Ecto neural progenitor cell (in vitro differentiated cells): ENCODE measurements around the gene ECT2.
"Not testable (repeated sequence)": the region's sequence is repeated elsewhere in the genome, so short reads cannot be mapped to it uniquely, and the experiment has no call there.

Experiments
- DNase-seq: peaks from one replicate; pipeline ENCODE4 v3.0.0-alpha.2; 2018; ENCODE audit warnings: low spot score

ECT2 gene

DNA sequence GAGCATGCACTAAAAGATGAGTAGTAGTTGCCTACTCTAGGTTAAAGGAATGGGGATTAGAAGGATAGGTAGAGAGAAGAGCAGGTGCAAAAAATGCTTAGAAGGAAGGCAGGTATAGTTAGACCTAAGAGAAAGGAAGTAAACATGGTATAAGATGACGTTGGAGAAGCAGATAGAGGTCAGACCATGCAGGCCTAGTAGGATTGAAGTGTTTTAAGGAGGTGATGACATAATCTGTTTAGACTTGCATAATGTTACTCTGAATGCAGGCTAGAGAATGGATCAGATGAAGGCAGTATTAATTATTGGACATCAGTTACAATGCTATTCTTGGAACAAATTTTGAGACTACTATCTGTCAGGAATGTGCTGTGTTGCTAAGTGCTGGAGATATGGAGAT is 11.1 kb upstream of the ECT2 start:
- DNase-seq = no peak

GRCh38 chr3:172746475-172746874 is 4.1 kb upstream of the ECT2 start:
- no peak for DNase-seq

DNA sequence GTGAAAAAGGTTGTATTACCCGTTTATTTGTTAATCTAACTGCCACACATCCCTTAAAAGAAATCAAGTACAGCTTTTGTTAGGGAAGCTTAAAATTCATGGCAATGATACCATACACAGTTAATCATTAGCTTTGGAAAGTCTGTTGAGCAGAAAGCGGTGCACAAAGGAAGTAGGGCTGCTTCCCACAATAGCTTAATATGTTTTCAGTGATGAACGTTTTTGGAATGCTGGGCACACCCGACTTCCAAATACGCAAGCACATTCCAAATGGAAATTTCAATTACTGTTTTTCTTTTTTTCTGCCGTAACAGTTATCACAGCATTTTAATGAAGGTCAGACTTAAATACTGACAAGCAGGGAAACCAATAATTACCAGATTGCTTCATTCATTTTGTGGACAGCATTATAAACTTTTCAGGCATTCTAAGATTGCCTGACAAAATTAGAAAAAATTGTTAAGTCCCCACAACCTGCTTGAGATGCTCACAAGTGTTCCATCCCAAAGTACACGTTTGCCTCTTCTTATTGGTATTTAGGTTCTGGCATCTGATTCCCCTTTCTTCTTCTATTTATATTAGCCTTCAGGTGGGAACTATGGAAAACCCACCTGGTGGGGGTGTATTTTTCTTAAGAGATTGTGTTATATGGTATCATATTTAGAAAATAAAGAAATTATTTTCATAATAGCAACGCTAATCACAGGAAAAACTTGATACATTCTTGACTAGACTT is 1.1 kb upstream of the ECT2 start:
- no peak for DNase-seq

- DNase-seq = no peak
These were observed 508 bp upstream of the ECT2 start for GRCh38 chr3:172750069-172750367.

DNA sequence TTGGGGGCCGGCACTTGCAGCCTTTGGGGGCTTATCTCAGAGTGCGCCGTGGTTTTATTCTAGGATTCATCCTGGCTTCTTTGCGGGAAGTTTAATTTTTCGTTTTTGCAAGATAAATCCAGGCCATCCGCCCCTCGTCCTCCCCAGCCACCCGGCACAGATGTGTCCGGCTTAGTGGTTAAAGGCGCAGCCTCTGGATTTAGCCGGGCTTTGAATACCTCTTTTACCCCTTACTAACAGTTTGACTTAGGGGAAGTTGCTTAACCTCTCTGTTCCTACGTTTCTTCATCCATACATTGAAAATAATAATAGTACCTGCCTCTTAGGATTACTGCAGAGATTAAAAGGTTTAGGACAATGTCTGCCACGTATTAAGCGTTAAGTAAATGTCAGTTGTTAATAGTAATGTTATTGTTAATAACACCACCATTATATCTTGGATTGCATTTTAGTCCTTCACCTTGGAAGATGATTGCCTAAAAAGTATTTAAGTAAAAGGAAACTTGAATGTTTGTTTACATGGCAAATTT is 714 bp downstream of the ECT2 start:
- no peak for DNase-seq

DNA sequence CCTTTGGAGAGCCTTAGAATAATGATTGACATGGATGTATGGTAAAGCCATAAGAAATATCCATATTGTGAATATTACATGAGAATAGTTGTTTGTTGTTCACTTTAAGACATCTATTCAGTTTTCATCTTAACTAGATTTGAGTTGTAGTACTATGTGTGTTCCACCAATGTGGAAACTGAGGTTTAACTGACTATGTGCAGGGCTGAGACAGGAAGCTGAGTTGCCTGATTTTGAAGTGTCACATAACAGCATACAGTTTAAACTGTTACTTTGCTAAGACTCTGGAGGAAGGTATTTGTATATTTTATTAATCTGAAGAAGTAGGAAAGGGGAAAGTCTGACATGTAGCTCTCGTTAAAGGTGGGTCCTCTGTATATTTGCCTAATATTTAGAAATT is 2.1 kb downstream of the ECT2 start:
- DNase-seq = no peak

DNA sequence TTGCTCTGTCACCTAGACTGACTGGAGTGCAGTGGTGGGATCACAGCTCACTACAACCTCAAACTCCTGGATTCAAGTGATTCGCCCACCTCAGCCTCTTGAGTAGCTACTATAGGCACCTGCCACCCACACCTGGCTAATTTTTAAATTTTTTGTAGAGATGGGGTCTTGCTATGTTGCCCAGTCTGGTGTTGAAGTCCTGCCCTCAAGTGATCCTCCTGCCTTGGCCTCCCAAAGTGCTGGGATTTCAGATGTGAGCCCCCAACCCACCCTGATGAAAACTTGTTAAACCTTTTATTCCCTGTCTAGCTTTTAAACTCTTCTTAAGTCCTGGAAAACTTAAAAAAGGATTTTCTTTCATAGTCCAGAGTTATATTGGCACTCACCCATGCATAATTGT is 2.6 kb downstream of the ECT2 start:
- DNase-seq = no peak

- not testable (repeated sequence) for DNase-seq
These were observed 9.9 kb downstream of the ECT2 start for GRCh38 chr3:172760416-172760815.

DNA sequence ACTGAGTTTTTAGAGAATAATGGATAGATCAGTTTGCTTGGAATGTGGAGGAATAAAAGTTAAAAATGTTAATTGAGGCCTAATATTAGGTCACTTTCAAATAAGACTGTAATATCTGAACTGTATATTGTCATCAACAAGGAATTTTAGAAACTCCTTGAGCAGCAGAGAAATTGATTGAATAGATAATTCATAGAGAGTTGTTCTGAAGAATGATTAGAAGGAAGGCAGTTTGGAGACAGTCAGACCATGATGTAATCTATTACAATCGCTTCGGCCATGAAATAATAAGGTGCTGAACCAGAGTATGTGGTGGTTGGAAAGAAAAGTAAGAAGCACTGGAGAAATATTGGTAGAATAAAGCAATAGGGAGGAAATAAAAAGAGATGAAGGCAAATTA is 15.7 kb downstream of the ECT2 start:
- DNase-seq = no peak

GRCh38 chr3:172766718-172767405 is 16.3 kb downstream of the ECT2 start:
- no peak for DNase-seq

DNA sequence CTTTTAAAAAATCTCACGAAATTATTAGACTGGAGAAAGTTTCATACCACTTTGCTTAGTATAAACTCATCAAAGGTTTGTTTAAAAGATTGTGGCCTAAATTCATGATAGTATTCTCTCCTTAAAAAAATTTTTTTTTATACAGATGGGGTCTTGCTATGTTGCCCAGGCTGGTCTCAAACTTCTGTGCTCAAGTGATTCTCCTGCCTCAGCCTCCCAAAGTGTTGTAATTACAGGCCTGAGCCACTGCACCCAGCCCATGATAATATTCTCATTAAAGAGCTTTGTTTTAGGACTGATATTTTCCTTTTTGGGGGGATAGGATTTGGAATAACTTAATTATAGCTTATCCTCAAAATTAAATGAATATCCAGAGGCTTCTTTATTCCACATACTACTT is 19.9 kb downstream of the ECT2 start:
- no peak for DNase-seq

DNA sequence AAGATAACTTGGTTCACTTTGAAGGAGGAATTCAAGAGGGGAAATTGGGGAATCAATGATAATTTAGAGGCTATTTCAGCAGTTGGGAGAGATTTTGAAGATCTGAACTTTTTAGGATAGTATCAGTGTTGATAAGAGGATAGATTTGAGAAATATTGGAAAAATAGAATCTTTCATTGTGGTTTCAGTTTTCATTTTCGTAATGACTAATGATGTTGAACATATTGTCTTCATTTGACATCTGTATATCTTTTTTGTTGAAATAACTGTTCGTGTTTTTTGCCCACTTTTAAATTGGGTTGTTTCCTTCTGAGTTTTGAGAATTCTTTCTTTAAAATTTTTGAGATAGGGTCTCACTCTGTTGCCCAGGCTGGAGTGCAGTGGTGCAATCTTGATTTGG is 21.1 kb downstream of the ECT2 start:
- DNase-seq = no peak

DNA sequence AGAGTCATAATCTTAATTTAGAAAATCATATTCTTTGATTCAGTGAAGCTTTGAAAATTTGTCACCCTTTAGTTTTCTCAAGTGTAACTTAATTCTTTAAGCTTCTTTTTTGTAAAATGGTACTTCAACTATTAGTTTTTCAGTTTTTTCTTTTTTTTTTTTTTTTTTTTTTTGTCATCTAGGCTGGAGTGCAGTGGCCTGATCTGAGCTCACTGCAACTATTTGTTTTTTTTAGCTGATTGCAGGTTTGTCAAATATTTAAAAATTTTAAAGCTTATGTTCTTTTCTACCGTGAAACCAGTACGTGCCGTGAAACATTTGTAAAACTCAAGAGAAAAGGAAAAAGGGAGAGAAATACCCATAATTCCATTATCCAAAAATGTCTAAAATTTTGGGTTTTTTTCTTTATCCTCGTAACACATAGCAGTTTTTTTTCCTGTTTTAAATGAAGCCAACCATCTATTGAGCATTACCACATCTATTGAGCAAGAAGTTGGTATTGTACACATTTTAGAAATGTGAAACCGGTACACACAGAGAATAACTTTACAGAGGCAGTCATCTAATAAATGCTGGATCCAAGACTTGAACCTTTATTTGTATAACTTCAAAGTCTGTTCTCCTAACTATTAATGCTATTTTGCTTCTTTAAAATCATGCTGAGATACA is 25.7 kb downstream of the ECT2 start:
- DNase-seq = no peak

DNA sequence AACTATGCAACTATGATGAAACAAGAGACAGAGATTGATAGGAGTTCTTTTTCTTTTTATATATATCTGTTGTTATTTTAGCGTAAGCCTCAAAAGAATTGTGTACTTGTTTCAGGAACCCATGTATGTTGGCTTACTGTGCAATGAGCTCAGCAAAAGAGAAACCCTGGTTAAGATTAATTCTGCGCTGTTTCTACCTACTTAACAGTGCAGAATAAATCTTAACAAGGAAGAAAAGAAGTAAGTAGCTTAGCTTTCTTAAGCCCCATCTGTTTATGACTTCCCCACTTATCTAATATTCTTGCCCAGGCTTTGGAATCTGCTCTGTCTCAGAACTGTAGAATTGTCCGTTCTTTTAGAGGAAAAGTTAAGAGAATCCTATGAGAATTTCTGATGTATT is 27.4 kb downstream of the ECT2 start:
- DNase-seq = no peak

DNA sequence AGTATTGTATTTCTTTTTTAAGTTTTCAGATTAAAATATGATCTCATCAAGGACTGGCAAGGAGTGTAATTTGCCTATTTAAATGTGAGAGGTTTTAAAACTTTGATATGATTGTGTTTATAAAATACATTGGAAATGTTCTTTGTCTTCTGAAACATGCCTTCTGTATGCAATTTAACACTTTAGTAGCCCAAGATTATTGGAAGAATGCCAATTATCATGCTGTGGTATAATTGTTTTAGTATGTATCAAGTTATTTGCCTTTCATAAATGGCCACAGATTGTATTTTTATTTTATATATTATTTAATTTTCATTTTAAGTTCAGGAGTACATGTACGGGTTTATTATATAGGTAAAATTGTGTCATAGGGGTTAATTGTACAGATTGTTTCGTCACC is 31.7 kb downstream of the ECT2 start:
- DNase-seq = no peak

GRCh38 chr3:172786036-172786435 is 35.5 kb downstream of the ECT2 start:
- DNase-seq = no peak

DNA sequence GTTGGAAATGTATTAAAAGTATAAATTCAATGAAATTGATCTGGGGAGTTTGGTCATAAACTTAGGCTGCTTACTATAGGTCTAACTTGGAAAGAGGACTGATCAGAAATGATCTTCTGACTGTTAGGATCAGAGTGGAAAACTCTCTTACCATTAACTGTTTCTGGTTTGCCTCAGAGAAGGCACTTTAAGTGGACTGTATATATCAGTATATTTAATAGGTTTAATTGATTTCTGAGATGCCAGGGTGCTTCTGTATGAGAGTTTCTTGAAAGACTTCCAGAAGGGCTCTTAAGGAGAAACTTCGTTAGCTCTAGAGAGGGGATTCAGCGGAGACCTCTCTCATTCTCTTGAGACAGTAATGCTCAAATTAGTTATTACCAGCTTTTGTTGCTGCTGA is 36.5 kb downstream of the ECT2 start:
- no peak for DNase-seq

GRCh38 chr3:172787746-172788145 is 37.2 kb downstream of the ECT2 start:
- DNase-seq = no peak

DNA sequence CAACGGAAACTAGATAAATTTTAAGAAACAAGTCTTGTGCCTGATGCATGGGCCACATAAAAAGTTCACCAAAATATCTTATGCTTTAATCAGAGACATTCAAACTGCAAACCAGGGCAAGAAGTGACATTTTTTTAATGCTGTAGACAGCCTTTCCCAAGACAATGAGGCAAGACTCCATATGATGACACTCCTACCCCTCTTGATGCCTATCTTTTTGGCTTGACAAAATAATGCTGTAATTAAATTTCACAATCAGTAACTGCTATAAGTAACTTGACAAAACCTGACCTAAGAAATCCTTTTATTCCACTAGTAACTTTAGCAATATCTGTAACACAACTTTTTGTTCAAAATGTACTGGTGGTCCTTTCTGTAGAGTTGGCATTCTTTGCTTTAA is 48.7 kb downstream of the ECT2 start:
- no peak for DNase-seq

GRCh38 chr3:172800156-172800555 is 49.6 kb downstream of the ECT2 start:
- no peak for DNase-seq

- no peak for DNase-seq
These were observed 53.0 kb downstream of the ECT2 start for GRCh38 chr3:172803489-172803888.

DNA sequence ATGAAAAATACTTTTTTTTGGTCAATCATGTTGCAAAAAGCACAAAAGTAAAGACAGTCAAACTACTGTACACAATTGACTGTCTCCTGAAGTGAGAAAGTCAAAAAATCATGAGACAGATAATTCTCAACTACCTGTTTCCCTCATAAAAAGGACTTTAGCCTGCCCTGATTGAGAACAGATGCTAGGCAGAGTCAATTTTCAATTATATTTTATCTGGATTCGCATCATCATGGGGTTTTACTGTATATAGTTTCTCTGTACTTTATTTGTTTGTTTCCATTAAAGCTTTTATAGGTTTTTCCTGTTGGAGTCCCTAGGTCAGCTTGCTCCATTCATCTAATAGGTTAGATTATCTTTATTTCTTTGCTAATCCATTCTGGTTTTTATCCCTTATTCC is 53.8 kb downstream of the ECT2 start:
- no peak for DNase-seq

DNA sequence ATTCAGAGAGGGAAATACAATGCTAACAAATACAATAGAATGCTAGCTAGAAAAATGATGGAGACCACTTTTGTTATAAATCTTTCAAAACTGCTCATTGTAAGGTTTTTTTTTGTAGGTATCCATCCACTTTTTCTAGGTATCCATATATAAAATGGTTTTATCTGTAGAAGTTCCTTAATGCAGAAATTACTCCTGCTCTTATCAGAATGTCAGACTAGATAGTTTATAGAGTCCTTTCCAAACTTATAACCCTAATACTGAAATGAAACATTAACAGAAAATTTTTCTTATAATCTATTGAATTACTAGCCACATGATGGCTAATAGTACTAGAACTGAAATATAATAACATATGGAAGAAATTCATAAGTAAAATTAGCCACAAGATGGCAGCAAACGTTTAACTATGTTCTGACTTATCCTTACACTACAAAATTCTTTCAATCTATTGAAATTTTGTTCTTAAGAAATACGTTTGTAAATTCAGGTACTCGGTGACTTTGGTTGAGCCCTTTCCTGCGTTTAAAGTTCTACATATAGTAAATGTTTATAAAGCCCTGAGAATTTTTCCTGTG is 58.5 kb downstream of the ECT2 start:
- no peak for DNase-seq
